VCaP (cell line): ENCODE data around the gene HS3ST6.
A peak's percentile ranks its signal among the peaks of the same experiment; 100 is the strongest.

Experiments used
- H3K27ac ChIP-seq: fragments of 450-650 bp; 2 replicates; pipeline ENCODE4 v1.5.1; 2017
- CTCF ChIP-seq: fragments of 450-650 bp; conservative IDR thresholded peaks from 2 replicates; pipeline ENCODE4 v1.5.1; 2017; ENCODE audit warnings: mild to moderate bottlenecking, moderate library complexity

HS3ST6 gene

GRCh38 chr16:1936945-1937479 lies 18.8 kb upstream of the HS3ST6 start:
- no peak overlapping the region for H3K27ac ChIP-seq
- no peak for TF ChIP-seq CTCF

- no peak overlapping the region for H3K27ac ChIP-seq
- TF ChIP-seq CTCF, result no peak
Observed at GRCh38 chr16:1933097-1933661, 15.0 kb upstream of the HS3ST6 start.

- H3K27ac ChIP-seq, result no peak overlapping the region
- TF ChIP-seq CTCF, result peak; percentile 60
Observed at GRCh38 chr16:1932050-1933028, 14.1 kb upstream of the HS3ST6 start.

- no peak for TF ChIP-seq CTCF
- H3K27ac ChIP-seq, result no peak overlapping the region
Observed at GRCh38 chr16:1930338-1930720, 12.1 kb upstream of the HS3ST6 start.

GRCh38 chr16:1929578-1930337 lies 11.5 kb upstream of the HS3ST6 start:
- peak; percentile 93 for TF ChIP-seq CTCF
- peak overlapping the region; percentile 51; the same call in 1 of the 2 replicates for H3K27ac ChIP-seq

- no peak for TF ChIP-seq CTCF
- peak overlapping the region; percentile 51; the same call in 1 of the 2 replicates for H3K27ac ChIP-seq
Observed at GRCh38 chr16:1929105-1929504, 10.9 kb upstream of the HS3ST6 start.

GRCh38 chr16:1926271-1926670 lies 8.1 kb upstream of the HS3ST6 start:
- no peak for TF ChIP-seq CTCF
- H3K27ac ChIP-seq, result no peak overlapping the region
